Dermis microvascular lymphatic vessel endothelial cell (primary cell): ENCODE results near the gene SPOP. TPM values are rescaled to one million over a fixed set of nuclear protein-coding genes. Genes with fewer than 3 reads are reported as not detected.
"Not testable (repeated sequence)": the region's sequence is repeated elsewhere in the genome, so short reads cannot be mapped to it uniquely, and the experiment has no call there.

Source experiments
- DNase-seq, 2 donors: peaks; one replicate each; pipeline versions ENCODE4 v3.0.0 to v3.0.0-alpha.2; 2010; ENCODE audit warnings: low read depth in 2 of 2
- total RNA-seq: library from RNA; depleted of rRNA; stranded (reverse); fragments of >200 nt; gene quantifications from 2 replicates; pipeline ENCODE4 v1.2.1, GENCODE V29; 2014

SPOP gene
- total RNA-seq, 1 donor from 2014 or later = 106 TPM

DNA sequence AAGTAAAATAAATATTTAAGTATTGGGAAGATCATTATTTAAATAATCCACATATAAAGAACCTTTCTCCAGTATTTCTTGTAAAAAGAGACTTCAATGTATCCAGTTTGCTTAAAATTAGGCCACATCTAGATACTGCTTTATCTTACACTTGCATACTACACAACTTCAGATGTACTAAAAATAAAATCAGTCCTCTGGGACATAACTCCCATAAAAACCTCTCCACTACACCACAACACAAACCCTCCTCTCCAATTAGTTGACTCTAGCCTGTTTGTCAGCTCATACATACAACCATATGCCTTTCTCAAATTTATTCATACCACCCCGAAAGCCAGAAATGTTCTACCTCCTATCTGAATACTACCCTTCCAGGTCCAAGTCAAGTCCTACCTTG, 21.6 kb downstream of the SPOP start:
- no peak for DNase-seq

GRCh38 chr17:49647256-49647585, 30.7 kb downstream of the SPOP start:
- DNase-seq = no peak

DNA sequence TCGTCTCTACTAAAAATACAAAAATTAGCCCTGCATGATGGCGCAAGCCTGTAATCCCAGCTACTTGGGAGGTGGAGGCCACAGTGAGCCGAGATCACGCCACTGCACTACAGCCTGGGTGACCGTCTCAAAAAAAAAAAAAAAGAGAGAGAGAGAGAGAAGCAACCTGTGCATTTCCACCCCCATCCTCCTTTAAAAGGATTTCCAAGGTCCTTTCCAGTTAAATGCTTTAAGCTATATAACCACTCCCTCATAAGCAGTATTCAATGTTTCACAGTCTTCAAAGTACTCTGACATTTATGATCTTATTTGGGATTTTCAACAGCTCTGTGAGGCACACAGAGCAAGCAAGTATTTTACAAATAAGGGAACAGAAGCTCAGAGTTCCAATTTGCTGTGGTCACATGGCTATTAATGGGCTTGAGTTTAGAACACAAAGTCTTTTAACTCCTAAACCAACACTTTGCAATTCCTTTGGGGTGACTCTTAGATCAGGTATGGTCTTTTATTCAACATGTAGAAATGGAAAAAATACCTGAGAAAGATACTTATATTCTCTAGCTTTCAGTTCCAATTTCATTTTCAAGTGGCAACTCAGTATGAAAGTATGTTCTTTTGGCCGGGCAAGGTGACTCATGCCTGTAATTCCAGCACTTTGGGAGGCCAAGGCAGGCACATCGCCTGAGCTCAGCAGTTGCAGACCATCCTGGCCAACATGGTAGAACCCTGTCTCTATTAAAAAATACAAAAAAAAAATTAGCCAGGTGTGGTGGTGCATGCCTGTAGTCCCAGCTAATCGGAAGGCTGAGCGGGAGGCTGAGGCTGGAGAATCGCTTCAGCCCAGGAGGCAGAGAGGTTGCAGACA, 31.3 kb downstream of the SPOP start:
- peak in 1 of 2 donors; percentile 37 for DNase-seq

DNA sequence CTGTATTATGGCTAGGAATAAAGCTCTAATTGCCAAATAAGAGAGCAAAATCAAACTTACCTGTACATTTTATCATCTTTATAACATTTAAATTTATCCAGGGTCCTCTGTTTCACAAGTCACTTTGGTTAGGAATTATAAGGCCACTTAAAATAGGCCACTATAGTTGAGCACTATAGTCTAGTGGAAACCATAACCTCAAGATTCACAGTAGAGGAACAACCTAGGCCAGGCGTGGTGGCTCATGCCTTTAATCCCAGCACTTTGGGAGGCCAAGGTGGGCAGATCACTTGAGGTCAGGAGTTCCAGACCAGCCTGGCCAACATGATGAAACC, 31.9 kb downstream of the SPOP start:
- not testable (repeated sequence) for DNase-seq

- no peak for DNase-seq
Observed at GRCh38 chr17:49645654-49646053, 32.2 kb downstream of the SPOP start.

DNA sequence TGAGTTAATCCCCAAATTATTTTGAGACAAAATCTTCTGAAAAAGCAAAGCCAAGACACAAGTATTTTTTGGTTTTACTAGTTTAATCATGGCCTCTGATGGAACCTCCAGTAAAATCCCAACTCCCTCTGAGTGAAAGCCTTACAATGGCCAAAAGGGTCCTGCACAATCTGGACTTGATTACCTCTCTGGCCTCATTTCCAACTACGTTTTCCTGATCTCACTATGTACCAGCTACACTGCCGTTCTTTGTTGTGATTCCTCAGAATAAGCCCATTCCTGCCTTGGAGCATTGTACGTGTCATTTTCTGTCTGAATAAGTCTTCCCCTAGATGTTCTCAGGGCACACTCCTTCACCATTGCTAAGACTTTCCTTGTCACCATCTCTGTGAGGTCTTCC, 37.3 kb downstream of the SPOP start:
- DNase-seq = no peak

- no peak for DNase-seq
Observed at GRCh38 chr17:49638818-49639217, 39.1 kb downstream of the SPOP start.

GRCh38 chr17:49637739-49638138, 40.2 kb downstream of the SPOP start:
- no peak for DNase-seq

DNA sequence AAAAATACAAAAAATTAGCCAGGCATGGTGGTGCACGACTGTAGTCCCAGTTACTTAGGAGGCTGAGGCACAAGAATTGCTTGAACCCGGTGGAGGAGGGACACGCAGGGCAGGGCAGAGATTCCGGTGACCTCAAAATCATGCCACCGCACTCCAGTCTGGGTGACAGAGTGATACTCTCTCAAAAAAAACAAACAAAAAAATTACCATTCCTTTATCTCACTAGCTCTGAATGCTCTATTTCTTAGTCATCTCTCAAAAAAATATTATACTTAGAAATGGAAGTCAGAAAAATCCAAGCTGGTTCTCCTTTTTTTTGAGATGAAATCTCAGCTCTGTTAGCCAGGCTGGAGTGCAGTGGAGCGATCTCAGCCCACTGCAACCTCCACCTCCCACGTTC, 40.8 kb downstream of the SPOP start:
- DNase-seq = peak in 1 of 2 donors; percentile 14

- no peak for DNase-seq
Observed at GRCh38 chr17:49635121-49635520, 42.8 kb downstream of the SPOP start.

DNA sequence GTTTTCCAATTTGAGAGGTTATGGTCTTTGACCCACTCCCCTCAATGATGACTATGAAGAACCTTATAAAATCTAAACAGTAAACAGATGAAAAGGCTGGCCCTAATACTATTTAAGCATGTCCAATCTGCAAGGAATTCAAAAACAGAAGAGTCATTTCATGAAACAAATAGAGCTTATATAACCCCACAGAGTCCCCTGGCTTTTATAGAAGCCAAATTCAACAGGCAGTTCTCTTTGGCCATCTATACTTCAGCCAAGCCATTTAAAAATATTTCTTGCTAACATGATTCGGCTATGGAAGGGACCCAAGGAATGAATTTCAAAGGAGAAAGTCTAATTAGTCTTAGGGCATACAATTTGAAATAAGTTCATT, 43.4 kb downstream of the SPOP start:
- DNase-seq = no peak

DNA sequence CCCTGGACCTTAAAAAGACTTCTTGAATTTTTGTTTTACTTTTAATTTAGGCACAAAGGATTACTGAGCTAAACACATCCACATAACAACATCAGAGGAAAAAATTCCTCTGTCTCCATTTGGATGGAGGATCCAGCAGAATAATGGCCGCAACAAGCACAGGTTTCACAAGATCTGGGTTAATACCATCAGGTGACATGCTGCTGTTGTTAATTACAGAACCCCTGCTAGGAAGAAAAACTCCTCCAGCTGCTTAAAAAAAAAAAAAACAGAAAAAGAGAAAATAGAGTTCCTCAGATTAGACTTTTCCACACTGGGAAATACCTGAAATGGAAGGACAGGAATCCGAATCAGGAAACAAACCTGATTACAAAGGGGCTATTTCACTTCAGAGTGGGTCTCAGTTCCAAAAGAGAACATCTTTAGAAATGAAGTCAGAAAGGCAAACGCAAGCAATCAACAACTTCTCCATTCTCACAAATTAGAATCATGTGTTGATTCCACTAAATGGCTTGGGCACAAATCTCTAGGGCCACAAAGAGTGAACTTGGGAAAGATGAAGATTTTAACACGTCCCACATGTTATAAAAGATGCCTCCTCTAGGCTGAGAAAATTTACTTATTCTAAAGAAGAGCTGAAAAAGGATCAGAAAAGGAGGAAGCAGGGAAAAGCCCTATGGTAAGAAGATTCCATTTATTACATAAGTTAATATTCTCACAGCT, 44.0 kb downstream of the SPOP start:
- DNase-seq = no peak

GRCh38 chr17:49633250-49633649, 44.6 kb downstream of the SPOP start:
- DNase-seq = no peak

DNA sequence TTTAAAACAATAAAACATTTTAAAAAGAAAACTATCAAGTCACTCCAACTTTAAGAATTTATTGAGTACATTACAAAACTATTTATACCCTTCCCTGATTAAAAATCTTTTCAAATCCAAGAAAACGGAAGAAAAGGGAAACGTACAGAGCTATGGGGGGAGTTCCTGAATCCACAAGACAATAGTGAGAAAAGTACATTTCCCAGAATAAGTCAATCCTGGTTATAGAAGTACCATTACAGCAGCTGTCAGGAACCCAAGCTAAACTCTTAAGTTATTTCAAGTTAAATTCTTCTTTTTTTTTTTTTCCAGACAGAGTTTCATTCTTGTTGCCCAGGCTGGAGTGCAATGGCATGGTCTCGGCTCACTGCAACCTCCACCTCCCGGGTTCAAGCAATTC, 45.7 kb downstream of the SPOP start:
- DNase-seq = peak in 1 of 2 donors; percentile 40

DNA sequence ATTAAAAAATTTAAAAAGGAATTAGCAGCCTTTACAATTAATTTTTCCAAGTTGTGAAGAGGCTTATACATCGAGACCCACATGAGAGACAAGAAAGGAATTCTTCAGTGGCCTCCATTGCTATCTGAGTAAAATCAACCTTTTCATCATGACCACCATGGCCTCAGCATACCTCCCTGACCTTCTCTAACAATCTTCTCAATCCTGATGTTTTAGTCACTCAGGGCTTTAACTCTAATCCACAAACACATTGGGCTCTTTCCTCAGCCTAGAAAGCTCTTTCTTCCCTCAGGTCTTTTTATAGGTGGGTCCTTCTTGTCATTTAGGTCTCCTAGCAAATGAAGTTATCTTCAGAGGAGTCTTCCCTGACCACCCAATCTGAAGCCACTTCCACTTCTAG, 46.4 kb downstream of the SPOP start:
- DNase-seq = no peak

- DNase-seq = no peak
Observed at GRCh38 chr17:49630113-49630900, 47.6 kb downstream of the SPOP start.

DNA sequence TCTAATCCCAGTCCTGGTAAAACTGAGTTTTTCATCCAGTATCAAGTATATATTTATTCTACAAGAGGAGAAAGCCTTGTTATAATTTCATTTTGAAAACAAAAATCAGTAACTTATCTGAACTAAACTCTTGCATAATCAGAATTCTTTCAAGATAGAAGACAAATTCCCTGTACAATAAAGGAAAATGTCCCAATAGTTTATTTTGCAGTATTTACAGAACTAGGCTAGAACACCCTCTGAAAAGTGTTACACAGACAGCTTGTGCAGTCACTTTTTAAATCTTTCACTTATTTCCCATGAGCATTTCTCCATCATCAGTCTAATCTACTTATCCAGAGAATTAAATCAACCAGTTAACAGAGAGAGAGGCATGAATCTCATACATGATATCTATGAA, 48.5 kb downstream of the SPOP start:
- no peak for DNase-seq

DNA sequence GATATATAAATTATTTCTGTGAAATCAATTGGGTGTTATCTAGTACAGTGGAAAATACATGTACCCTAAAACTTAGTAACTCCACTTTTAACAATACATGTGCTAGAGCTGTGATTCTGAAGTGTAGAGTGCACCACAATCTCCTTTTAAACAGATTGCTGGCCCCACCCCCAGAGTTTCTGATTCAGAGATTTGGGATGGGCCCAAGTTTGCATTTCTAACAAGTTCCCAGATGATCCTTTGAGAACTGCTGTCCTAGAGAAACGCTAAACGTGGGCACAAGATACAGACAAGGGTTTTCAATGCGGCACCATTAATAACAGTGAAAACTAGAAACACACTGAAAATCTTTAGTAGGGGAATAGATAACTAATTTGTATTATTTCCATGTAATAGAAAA, 53.0 kb downstream of the SPOP start:
- no peak for DNase-seq

DNA sequence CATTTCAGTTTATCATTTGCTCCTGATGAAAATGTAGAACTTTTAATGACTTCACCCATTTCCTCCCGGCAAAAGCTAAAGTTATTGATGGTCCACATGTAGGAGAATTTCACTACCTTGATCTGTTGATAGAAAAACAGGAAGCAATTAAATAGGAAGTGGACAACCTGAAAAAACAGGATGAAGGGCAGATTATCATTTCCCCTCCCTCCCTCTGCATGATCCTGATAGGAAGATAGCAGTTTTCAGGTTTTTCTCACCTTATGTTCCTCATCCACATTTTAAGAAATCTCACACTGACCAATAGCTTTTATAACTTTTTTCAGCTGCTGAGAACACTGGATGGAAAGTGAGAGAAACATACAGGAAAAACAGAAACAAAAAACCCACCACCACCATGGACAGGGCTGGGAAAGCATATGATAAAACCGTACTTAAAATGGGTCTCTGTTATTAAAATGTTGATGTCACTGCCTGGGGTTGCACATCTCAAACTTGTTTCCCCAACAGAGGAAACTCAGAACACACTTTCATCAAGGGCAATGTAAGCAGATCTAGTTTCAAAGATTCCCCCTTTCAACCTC, 55.9 kb downstream of the SPOP start:
- DNase-seq = peak; percentile 75 to 78

DNA sequence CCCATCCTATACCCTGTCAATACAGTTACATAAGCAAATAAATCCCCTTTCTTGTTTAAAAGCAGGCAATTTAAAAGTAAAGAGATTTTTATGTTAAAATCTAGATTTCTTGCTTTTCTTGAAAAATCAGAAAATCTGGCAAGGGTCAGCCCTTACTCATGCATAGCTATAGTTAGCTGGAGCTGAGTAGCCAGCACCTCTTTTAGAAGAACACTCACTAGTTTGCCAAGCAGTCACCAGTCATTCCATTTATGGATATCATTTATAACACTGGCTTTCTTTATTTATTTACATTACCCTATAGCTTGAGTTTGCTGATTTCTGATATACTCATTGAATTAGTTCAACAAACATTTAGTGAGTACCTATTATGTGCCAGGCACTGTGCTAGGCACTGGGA, 56.5 kb downstream of the SPOP start:
- DNase-seq = no peak

GRCh38 chr17:49618028-49618611, 59.8 kb downstream of the SPOP start:
- DNase-seq = peak in 1 of 2 donors; percentile 55
